Uterus (tissue), 2 donors: ENCODE results near the gene WT1.

ENCODE experiments used
- POLR2A ChIP-seq, 2 donors: fragments of 450-650 bp; IDR thresholded peaks; one replicate each; pipeline ENCODE4 v1.6.1; 2016; ENCODE audit warnings: antibody characterized with exemption in 2 of 2, mild to moderate bottlenecking in 1 of 2, moderate library complexity in 1 of 2
- TF ChIP-seq, protein P1 (sequence below), 4 experiments: fragments of 200-600 bp in 2 of 4; fragments of 450-650 bp in 2 of 4; sonication (generic) in 2 of 4; IDR thresholded peaks; one replicate each; pipeline ENCODE4 v1.5.1; 2016 to 2019; ENCODE audit warnings: antibody characterized with exemption in 4 of 4, mild to moderate bottlenecking in 2 of 4, moderate library complexity in 1 of 4

DNA sequence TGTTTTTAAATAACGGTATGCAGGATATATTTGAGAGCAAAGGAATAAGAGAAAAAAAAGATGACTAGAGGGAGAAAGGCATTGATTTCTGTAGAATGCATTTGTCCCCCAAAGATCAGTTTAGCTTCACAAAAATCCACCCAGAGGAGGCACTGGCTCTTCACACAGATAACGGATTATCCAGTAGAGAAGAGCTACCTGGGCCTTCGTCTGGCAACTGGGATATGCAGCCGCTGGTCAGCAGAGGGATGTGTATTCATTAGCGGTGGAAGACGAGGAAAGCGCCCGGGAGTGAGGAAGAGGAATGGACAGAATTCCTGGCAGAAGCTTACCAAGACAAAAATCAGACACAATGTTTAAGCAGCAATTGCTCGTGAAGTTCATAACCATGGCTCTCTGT is 5.6 kb upstream of the WT1 start:
- TF ChIP-seq, protein P1, sequence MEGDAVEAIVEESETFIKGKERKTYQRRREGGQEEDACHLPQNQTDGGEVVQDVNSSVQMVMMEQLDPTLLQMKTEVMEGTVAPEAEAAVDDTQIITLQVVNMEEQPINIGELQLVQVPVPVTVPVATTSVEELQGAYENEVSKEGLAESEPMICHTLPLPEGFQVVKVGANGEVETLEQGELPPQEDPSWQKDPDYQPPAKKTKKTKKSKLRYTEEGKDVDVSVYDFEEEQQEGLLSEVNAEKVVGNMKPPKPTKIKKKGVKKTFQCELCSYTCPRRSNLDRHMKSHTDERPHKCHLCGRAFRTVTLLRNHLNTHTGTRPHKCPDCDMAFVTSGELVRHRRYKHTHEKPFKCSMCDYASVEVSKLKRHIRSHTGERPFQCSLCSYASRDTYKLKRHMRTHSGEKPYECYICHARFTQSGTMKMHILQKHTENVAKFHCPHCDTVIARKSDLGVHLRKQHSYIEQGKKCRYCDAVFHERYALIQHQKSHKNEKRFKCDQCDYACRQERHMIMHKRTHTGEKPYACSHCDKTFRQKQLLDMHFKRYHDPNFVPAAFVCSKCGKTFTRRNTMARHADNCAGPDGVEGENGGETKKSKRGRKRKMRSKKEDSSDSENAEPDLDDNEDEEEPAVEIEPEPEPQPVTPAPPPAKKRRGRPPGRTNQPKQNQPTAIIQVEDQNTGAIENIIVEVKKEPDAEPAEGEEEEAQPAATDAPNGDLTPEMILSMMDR (IDR thresholded peaks at IDR 0.05): no peak
- TF ChIP-seq POLR2A (IDR thresholded peaks at IDR 0.05): no peak
